ENCODE results near the gene B4GALNT4. TPM values are rescaled to one million over a fixed set of nuclear protein-coding genes. Genes with fewer than 3 reads are reported as not detected.

Gene B4GALNT4
- total RNA-seq, 1 experiment from 2014 or later: 88.0 TPM

DNA sequence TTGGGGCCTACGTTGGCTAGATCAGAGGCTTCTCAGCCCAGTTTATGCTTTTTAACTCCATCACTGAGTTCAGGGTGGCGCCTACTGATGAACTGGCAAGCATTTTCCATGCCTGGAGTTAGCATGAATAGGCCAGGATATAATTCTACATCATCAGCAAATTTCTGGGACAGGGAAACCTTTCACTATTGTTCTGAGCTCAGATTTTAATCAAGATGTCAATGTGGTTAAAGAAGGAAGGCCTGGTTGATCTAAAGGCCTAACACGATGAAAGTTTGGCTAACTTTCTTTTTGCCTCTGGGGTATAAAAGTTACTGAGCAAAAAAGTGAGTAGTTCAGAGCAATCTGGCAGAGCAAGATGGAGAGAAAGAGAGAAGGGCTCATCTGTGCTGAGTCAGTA lies 27.0 kb upstream of the B4GALNT4 start (continued):
- no peak for TF ChIP-seq ZNF416 (CRISPR knock-in tag; IDR thresholded peaks at IDR 0.05)

DNA sequence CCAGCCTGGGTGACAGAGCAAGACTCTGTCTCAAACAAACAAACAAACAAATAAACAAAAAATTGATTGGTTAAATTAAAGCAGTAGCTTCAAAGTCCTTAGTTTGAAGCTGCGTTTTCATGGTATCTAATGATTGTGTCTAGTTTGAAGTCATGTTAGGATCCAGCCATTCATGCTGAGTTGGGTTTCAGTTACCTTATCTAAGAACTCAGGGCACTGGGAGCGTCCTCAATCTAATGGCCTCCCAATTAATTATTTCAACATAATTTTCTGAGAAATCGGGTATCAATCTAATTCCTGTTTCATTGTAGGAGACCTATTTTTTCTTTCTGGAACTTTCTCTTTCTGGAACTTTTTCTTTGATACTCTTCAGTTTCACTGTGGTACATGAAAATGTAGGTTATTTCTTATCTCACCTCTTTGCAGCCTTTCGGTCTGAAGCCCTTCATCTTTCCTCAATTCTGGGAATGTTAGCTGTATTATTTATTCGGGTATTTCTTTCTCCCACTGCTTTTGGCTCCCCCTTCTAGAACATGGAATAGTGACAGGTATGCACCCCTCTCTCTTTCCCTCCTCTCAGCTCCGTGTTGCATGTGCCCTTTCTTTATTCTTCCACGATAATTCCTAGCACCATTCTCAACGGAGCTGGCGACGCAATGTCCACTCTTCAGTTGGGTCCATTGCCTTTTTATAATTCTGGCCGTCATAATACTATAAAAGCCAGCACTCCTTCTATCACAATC lies 24.3 kb upstream of the B4GALNT4 start:
- H3K4me1 Mint-ChIP-seq: peaks cover 29% of the 10 kb centered on the region
- ChIA-PET POLR2A (interaction anchor here (1.5 kb wide), 1 partner anchor 10 kb away, joined by 4 read pairs; no protein-coding TSS in a partner anchor), CTCF (interaction anchor here (0.7 to 1.9 kb wide), 3 partner anchors 39 to 94 kb away, joined by 3 to 5 read pairs (median 4); no protein-coding TSS in a partner anchor)
- peaks cover 7% of the 10 kb centered on the region; the same call in 1 of the 2 replicates for H3K36me3 Mint-ChIP-seq
- no peak overlapping the region for H3K27ac Mint-ChIP-seq
- no peaks in the 10 kb centered on the region for H3K27me3 Mint-ChIP-seq (ENCODE audit: low read depth)
- no peaks in the 10 kb centered on the region for H3K9me3 Mint-ChIP-seq
- no peak overlapping the region for H3K4me3 Mint-ChIP-seq
- ATAC-seq: no peak
- no peak for DNase-seq (ENCODE audit: low spot score)
- TF ChIP-seq FOXP1 (CRISPR knock-in tag; IDR thresholded peaks at IDR 0.05; ENCODE audit: borderline replicate concordance): no peak
- TF ChIP-seq NFATC4 (CRISPR knock-in tag; IDR thresholded peaks at IDR 0.05): no peak
- TF ChIP-seq TP53 (CRISPR knock-in tag; IDR thresholded peaks at IDR 0.05): no peak
- TF ChIP-seq IRF2 (CRISPR knock-in tag; IDR thresholded peaks at IDR 0.05; ENCODE audit: borderline replicate concordance, low read depth): no peak
- TF ChIP-seq, protein P1, sequence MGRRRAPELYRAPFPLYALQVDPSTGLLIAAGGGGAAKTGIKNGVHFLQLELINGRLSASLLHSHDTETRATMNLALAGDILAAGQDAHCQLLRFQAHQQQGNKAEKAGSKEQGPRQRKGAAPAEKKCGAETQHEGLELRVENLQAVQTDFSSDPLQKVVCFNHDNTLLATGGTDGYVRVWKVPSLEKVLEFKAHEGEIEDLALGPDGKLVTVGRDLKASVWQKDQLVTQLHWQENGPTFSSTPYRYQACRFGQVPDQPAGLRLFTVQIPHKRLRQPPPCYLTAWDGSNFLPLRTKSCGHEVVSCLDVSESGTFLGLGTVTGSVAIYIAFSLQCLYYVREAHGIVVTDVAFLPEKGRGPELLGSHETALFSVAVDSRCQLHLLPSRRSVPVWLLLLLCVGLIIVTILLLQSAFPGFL (CRISPR knock-in tag; IDR thresholded peaks at IDR 0.05; ENCODE audit: borderline replicate concordance): no peak
- TF ChIP-seq NR1H2 (CRISPR knock-in tag; IDR thresholded peaks at IDR 0.05): no peak
- TF ChIP-seq, protein P2, sequence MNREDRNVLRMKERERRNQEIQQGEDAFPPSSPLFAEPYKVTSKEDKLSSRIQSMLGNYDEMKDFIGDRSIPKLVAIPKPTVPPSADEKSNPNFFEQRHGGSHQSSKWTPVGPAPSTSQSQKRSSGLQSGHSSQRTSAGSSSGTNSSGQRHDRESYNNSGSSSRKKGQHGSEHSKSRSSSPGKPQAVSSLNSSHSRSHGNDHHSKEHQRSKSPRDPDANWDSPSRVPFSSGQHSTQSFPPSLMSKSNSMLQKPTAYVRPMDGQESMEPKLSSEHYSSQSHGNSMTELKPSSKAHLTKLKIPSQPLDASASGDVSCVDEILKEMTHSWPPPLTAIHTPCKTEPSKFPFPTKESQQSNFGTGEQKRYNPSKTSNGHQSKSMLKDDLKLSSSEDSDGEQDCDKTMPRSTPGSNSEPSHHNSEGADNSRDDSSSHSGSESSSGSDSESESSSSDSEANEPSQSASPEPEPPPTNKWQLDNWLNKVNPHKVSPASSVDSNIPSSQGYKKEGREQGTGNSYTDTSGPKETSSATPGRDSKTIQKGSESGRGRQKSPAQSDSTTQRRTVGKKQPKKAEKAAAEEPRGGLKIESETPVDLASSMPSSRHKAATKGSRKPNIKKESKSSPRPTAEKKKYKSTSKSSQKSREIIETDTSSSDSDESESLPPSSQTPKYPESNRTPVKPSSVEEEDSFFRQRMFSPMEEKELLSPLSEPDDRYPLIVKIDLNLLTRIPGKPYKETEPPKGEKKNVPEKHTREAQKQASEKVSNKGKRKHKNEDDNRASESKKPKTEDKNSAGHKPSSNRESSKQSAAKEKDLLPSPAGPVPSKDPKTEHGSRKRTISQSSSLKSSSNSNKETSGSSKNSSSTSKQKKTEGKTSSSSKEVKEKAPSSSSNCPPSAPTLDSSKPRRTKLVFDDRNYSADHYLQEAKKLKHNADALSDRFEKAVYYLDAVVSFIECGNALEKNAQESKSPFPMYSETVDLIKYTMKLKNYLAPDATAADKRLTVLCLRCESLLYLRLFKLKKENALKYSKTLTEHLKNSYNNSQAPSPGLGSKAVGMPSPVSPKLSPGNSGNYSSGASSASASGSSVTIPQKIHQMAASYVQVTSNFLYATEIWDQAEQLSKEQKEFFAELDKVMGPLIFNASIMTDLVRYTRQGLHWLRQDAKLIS (CRISPR knock-in tag; IDR thresholded peaks at IDR 0.05; ENCODE audit: borderline replicate concordance): no peak
- TF ChIP-seq ZNF317 (CRISPR knock-in tag; IDR thresholded peaks at IDR 0.05; ENCODE audit: borderline replicate concordance, low read depth): no peak
- TF ChIP-seq HMGA2 (CRISPR knock-in tag; IDR thresholded peaks at IDR 0.05): no peak
- no peak for TF ChIP-seq SMAD4 (CRISPR knock-in tag; IDR thresholded peaks at IDR 0.05)
- TF ChIP-seq CREM (CRISPR knock-in tag; IDR thresholded peaks at IDR 0.05): no peak
- TF ChIP-seq, protein P3, sequence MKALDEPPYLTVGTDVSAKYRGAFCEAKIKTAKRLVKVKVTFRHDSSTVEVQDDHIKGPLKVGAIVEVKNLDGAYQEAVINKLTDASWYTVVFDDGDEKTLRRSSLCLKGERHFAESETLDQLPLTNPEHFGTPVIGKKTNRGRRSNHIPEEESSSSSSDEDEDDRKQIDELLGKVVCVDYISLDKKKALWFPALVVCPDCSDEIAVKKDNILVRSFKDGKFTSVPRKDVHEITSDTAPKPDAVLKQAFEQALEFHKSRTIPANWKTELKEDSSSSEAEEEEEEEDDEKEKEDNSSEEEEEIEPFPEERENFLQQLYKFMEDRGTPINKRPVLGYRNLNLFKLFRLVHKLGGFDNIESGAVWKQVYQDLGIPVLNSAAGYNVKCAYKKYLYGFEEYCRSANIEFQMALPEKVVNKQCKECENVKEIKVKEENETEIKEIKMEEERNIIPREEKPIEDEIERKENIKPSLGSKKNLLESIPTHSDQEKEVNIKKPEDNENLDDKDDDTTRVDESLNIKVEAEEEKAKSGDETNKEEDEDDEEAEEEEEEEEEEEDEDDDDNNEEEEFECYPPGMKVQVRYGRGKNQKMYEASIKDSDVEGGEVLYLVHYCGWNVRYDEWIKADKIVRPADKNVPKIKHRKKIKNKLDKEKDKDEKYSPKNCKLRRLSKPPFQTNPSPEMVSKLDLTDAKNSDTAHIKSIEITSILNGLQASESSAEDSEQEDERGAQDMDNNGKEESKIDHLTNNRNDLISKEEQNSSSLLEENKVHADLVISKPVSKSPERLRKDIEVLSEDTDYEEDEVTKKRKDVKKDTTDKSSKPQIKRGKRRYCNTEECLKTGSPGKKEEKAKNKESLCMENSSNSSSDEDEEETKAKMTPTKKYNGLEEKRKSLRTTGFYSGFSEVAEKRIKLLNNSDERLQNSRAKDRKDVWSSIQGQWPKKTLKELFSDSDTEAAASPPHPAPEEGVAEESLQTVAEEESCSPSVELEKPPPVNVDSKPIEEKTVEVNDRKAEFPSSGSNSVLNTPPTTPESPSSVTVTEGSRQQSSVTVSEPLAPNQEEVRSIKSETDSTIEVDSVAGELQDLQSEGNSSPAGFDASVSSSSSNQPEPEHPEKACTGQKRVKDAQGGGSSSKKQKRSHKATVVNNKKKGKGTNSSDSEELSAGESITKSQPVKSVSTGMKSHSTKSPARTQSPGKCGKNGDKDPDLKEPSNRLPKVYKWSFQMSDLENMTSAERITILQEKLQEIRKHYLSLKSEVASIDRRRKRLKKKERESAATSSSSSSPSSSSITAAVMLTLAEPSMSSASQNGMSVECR (CRISPR knock-in tag; IDR thresholded peaks at IDR 0.05; ENCODE audit: borderline replicate concordance): no peak
- no peak for TF ChIP-seq ZBTB21 (CRISPR knock-in tag; IDR thresholded peaks at IDR 0.05; ENCODE audit: borderline replicate concordance)
- TF ChIP-seq, protein P4, sequence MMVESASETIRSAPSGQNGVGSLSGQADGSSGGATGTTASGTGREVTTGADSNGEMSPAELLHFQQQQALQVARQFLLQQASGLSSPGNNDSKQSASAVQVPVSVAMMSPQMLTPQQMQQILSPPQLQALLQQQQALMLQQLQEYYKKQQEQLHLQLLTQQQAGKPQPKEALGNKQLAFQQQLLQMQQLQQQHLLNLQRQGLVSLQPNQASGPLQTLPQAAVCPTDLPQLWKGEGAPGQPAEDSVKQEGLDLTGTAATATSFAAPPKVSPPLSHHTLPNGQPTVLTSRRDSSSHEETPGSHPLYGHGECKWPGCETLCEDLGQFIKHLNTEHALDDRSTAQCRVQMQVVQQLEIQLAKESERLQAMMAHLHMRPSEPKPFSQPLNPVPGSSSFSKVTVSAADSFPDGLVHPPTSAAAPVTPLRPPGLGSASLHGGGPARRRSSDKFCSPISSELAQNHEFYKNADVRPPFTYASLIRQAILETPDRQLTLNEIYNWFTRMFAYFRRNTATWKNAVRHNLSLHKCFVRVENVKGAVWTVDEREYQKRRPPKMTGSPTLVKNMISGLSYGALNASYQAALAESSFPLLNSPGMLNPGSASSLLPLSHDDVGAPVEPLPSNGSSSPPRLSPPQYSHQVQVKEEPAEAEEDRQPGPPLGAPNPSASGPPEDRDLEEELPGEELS (CRISPR knock-in tag; IDR thresholded peaks at IDR 0.05): no peak
- TF ChIP-seq, protein P5, sequence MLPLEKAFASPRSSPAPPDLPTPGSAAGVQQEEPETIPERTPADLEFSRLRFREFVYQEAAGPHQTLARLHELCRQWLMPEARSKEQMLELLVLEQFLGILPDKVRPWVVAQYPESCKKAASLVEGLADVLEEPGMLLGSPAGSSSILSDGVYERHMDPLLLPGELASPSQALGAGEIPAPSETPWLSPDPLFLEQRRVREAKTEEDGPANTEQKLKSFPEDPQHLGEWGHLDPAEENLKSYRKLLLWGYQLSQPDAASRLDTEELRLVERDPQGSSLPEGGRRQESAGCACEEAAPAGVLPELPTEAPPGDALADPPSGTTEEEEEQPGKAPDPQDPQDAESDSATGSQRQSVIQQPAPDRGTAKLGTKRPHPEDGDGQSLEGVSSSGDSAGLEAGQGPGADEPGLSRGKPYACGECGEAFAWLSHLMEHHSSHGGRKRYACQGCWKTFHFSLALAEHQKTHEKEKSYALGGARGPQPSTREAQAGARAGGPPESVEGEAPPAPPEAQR (CRISPR knock-in tag; IDR thresholded peaks at IDR 0.05): no peak
- no peak for TF ChIP-seq NFYB (CRISPR knock-in tag; conservative IDR thresholded peaks at IDR 0.05; ENCODE audit: low read depth)
- no peak for TF ChIP-seq SMAD3 (CRISPR knock-in tag; IDR thresholded peaks at IDR 0.05; ENCODE audit: borderline replicate concordance)
- TF ChIP-seq, protein P6, sequence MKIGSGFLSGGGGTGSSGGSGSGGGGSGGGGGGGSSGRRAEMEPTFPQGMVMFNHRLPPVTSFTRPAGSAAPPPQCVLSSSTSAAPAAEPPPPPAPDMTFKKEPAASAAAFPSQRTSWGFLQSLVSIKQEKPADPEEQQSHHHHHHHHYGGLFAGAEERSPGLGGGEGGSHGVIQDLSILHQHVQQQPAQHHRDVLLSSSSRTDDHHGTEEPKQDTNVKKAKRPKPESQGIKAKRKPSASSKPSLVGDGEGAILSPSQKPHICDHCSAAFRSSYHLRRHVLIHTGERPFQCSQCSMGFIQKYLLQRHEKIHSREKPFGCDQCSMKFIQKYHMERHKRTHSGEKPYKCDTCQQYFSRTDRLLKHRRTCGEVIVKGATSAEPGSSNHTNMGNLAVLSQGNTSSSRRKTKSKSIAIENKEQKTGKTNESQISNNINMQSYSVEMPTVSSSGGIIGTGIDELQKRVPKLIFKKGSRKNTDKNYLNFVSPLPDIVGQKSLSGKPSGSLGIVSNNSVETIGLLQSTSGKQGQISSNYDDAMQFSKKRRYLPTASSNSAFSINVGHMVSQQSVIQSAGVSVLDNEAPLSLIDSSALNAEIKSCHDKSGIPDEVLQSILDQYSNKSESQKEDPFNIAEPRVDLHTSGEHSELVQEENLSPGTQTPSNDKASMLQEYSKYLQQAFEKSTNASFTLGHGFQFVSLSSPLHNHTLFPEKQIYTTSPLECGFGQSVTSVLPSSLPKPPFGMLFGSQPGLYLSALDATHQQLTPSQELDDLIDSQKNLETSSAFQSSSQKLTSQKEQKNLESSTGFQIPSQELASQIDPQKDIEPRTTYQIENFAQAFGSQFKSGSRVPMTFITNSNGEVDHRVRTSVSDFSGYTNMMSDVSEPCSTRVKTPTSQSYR (CRISPR knock-in tag; IDR thresholded peaks at IDR 0.05): no peak

Data from WTC11 (cell line).